ENCODE data around the gene PDHX. TPM values are rescaled to one million over a fixed set of nuclear protein-coding genes. Genes with fewer than 3 reads are reported as not detected.

Gene PDHX
- total RNA-seq, 1 donor from 2014 or later = 39.1 TPM

- Histone ChIP-seq H3K36me3 (peaks cover 20% of the 10 kb centered on the region), H3K4me3 (no peak overlapping the region), H3K27me3 (ENCODE audit: low read depth) (no peaks in the 10 kb centered on the region), H3K9me3 (no peaks in the 10 kb centered on the region), H3K4me1 (no peaks in the 10 kb centered on the region), H3K27ac (no peak overlapping the region)
- ATAC-seq (no peak), DNase-seq (no peak)
- TF ChIP-seq CTCF (IDR thresholded peaks at IDR 0.05) = no peak
- intact Hi-C loops (cut with DNase I) = no loop called here
These were observed 34.5 kb upstream of the PDHX start for GRCh38 chr11:34881900-34882299.

GRCh38 chr11:34886609-34887008, 29.8 kb upstream of the PDHX start:
- ATAC-seq = no peak
- no peaks in the 10 kb centered on the region for H3K27me3 ChIP-seq (ENCODE audit: low read depth)
- intact Hi-C loops (cut with DNase I) = no loop called here
- H3K27ac ChIP-seq = no peak overlapping the region
- no peak for TF ChIP-seq CTCF (IDR thresholded peaks at IDR 0.05)
- no peak overlapping the region for H3K4me3 ChIP-seq
- no peak for DNase-seq
- H3K9me3 ChIP-seq = no peaks in the 10 kb centered on the region
- H3K36me3 ChIP-seq = peaks cover 34% of the 10 kb centered on the region
- no peaks in the 10 kb centered on the region for H3K4me1 ChIP-seq

GRCh38 chr11:34887260-34887659, 29.2 kb upstream of the PDHX start:
- no peaks in the 10 kb centered on the region for H3K27me3 ChIP-seq (ENCODE audit: low read depth)
- intact Hi-C loops (cut with DNase I) = no loop called here
- H3K27ac ChIP-seq = no peak overlapping the region
- H3K4me1 ChIP-seq = no peaks in the 10 kb centered on the region
- H3K9me3 ChIP-seq = no peaks in the 10 kb centered on the region
- no peak overlapping the region for H3K4me3 ChIP-seq
- peak in 1 of 2 donors; percentile 37 for ATAC-seq
- H3K36me3 ChIP-seq = peaks cover 29% of the 10 kb centered on the region
- TF ChIP-seq CTCF (IDR thresholded peaks at IDR 0.05) = no peak
- DNase-seq = no peak

GRCh38 chr11:34890089-34890488, 26.3 kb upstream of the PDHX start:
- no peaks in the 10 kb centered on the region for H3K27me3 ChIP-seq (ENCODE audit: low read depth)
- no peak overlapping the region for H3K27ac ChIP-seq
- H3K4me1 ChIP-seq = no peaks in the 10 kb centered on the region
- H3K9me3 ChIP-seq = no peaks in the 10 kb centered on the region
- H3K36me3 ChIP-seq = peaks cover 18% of the 10 kb centered on the region
- no peak overlapping the region for H3K4me3 ChIP-seq
- no peak for TF ChIP-seq CTCF (IDR thresholded peaks at IDR 0.05)
- DNase-seq (no peak), ATAC-seq (no peak)
- intact Hi-C loops (cut with DNase I) = loop anchor here (5.0 kb wide), 1 partner anchor 303 kb away; no protein-coding TSS in a partner anchor

GRCh38 chr11:34890812-34891211, 25.6 kb upstream of the PDHX start:
- Histone ChIP-seq H3K4me3 (no peak overlapping the region), H3K36me3 (peaks cover 18% of the 10 kb centered on the region), H3K27me3 (ENCODE audit: low read depth) (no peaks in the 10 kb centered on the region), H3K4me1 (no peaks in the 10 kb centered on the region), H3K27ac (no peak overlapping the region), H3K9me3 (no peaks in the 10 kb centered on the region)
- ATAC-seq = peak in 1 of 2 donors; percentile 64
- DNase-seq = no peak
- intact Hi-C loops (cut with DNase I) = loop anchor here (5.0 kb wide), 1 partner anchor 304 kb away; no protein-coding TSS in a partner anchor
- peak; percentile 43 for TF ChIP-seq CTCF (IDR thresholded peaks at IDR 0.05)

GRCh38 chr11:34891611-34892010, 24.8 kb upstream of the PDHX start:
- ATAC-seq = no peak
- no peak overlapping the region for H3K27ac ChIP-seq
- H3K27me3 ChIP-seq (ENCODE audit: low read depth) = no peaks in the 10 kb centered on the region
- H3K4me1 ChIP-seq = no peaks in the 10 kb centered on the region
- intact Hi-C loops (cut with DNase I) = loop anchor here (5.0 kb wide), 1 partner anchor 304 kb away; no protein-coding TSS in a partner anchor
- DNase-seq = no peak
- H3K9me3 ChIP-seq = no peaks in the 10 kb centered on the region
- no peak for TF ChIP-seq CTCF (IDR thresholded peaks at IDR 0.05)
- peaks cover 18% of the 10 kb centered on the region for H3K36me3 ChIP-seq
- no peak overlapping the region for H3K4me3 ChIP-seq

All from lower lobe of right lung (tissue), 2 donors.